GM19193 (cell line): ENCODE data around the gene CCDC33.

Experiments used
- POLR2A ChIP-seq: IDR thresholded peaks from 4 replicates; pipeline ENCODE4 v1.6.1; 2011; ENCODE audit not compliant: insufficient read depth, insufficient read length; ENCODE audit errors: extremely low read depth

The CCDC33 gene

GRCh38 chr15:74301583-74302361 is 65.6 kb downstream of the CCDC33 start:
- TF ChIP-seq POLR2A: no peak

- no peak for TF ChIP-seq POLR2A
These were observed 66.8 kb downstream of the CCDC33 start for GRCh38 chr15:74302821-74303359.

DNA sequence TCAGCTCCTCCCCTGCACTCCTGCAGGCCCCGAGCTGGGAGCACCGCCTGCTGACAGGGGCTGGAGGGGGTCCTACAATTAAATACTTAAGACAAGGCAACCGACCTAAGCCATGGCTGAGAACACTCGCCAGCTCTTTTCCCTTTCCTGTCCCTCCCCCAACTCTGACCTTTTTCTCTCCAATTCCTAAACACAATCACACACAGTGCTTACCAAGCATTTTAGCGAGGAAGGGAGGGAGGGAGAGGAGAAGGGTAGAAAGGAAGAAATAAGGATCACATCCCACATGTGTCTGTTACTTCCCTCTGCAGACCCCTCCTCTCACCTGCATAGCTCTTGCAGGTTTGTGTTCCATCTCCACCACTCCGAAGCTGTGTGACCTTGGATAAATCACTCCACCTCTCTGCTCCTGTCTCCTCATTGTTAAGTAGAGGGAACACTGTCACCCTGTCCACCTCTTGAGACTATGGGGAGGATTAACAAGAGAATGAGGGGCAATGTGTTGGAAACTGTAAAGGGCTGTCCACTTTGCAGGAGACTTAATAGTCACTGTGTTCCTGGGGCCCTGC is 67.7 kb downstream of the CCDC33 start:
- TF ChIP-seq POLR2A: no peak

DNA sequence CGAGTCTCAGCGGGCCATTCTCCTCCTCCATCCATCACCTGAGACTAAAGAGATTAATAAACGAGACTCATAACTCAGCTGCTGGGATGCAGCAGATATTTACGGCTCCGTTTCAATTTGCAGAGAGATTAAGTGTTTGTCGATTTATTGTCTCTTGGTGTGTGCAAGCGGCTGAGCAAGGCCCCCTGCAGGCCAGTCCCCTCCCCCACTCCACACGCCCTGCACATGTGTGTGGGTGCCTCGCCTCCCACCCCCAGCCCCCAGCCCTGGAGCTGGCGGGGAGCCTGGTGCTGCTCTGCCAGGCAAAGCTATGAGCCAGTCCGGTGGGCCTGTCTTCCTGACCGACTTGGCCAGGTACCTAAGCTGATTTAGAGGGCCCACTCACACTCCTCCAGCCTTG is 68.3 kb downstream of the CCDC33 start:
- TF ChIP-seq POLR2A: no peak

- no peak for TF ChIP-seq POLR2A
These were observed 69.6 kb downstream of the CCDC33 start for GRCh38 chr15:74305687-74306086.

DNA sequence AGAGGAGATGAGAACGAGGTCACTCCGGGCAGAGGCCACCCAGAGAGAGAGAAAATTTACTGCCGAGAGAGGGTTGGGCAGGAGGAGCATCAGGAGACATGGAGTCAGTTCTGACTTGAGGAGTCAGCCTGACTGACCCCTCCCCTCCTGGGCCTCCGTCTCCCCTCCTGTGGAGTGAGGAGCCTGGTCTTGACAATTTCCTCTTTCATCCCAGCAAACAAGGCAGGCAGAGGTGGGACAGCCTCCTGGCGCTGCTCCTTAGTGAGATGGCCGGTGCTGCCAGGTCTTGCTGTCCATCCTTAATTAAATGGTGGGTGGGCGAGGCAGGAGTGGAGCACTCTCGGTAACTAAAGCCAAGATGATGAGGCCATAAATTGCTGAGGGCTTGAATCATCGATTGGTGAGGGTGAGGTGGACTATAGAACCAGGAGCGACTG is 70.7 kb downstream of the CCDC33 start:
- TF ChIP-seq POLR2A: no peak

DNA sequence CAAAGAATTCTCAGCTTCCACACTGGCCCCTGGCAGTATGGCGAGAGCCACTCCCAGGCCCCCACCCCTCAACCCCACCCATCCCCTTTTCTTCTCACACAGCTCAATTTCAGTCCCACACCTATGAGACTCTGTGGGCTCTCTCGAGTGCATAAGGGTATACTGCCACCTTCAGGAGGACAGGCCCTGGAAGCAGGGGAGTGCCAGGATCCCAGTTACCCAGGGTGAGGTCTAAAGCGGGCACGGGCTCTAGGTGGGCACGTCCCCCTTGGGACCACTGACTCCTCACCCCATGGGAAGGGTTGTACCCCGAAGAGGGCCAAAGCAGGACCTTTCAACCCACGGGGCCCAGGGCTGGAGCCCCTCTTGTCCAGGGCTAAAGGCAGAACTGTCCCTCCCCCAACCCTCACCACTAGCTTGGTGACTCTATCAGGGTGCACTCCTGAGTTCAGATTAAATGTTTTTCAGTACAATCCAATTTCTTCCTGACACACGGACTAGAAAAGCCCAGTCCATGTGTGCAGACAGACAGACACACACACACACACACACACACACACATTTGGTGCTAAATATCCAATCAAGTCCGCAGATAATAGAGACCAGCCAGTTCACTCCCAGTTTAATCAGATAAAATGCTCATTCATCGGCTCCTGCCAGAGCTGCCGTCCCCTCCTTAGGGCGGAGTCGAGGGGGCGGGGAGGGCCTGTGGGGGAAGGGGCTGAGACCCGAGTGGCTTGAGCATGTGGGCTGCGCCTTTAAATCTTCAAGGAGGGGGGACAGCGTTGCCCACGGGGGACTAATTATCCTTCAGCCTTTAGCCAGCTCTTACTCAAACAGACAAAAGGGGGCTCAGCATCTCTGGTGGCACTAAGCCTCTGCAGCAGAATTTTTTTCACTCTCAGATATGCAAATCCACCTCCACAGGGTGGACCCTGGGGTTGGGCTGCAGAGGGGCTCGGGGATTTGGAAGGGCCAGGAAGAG is 72.0 kb downstream of the CCDC33 start:
- TF ChIP-seq POLR2A: no peak

- TF ChIP-seq POLR2A: no peak
These were observed 75.8 kb downstream of the CCDC33 start for GRCh38 chr15:74311734-74312444.

GRCh38 chr15:74312445-74313007 is 76.4 kb downstream of the CCDC33 start:
- no peak for TF ChIP-seq POLR2A

DNA sequence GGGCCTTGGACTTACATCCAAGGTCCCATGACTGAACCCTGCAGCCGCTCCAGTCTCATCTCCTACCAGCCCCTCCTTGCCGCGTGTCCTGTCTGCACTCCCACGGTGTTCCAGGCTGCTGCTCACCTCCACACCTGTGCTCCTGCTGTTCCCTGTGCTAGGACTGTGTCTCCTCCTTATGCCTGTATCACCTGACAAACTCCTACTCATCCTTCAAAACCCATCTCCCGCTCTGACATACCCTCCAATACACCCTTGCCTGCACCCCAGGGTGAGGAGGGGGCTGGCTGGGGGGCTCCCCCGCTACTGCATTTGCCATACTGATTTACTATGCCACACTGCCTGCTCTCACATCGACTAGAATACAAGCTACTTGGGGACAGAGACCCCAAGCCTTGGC is 77.8 kb downstream of the CCDC33 start:
- no peak for TF ChIP-seq POLR2A

GRCh38 chr15:74314795-74315438 is 78.8 kb downstream of the CCDC33 start:
- TF ChIP-seq POLR2A: no peak

- TF ChIP-seq POLR2A: no peak
These were observed 79.5 kb downstream of the CCDC33 start for GRCh38 chr15:74315626-74316025.

GRCh38 chr15:74316141-74316540 is 80.0 kb downstream of the CCDC33 start:
- TF ChIP-seq POLR2A: no peak
